ENCODE measurements around the gene PSMB3. TPM values are rescaled to one million over a fixed set of nuclear protein-coding genes. Genes with fewer than 3 reads are reported as not detected.
A peak's percentile ranks its signal among the peaks of the same experiment; 100 is the strongest.

PSMB3 gene
- total RNA-seq, 1 donor from 2014 or later, result 84.8 TPM

- ATAC-seq, result no peak
- DNase-seq (ENCODE audit: low spot score), result no peak
- intact Hi-C loops (cut with DNase I), result loop anchor here (5.0 kb wide), 1 partner anchor 54 kb away; no protein-coding TSS in a partner anchor
Observed at GRCh38 chr17:38731526-38732294, 20.8 kb upstream of the PSMB3 start.

GRCh38 chr17:38732376-38733281, 19.9 kb upstream of the PSMB3 start:
- DNase-seq (ENCODE audit: low spot score) (no peak), ATAC-seq (no peak)
- intact Hi-C loops (cut with DNase I), result loop anchor here (5.0 kb wide), 1 partner anchor 55 kb away; no protein-coding TSS in a partner anchor

GRCh38 chr17:38733282-38733981, 19.1 kb upstream of the PSMB3 start:
- ATAC-seq, result no peak
- intact Hi-C loops (cut with DNase I), result loop anchor here (5.0 kb wide), 1 partner anchor 56 kb away; no protein-coding TSS in a partner anchor
- DNase-seq (ENCODE audit: low spot score), result no peak

DNA sequence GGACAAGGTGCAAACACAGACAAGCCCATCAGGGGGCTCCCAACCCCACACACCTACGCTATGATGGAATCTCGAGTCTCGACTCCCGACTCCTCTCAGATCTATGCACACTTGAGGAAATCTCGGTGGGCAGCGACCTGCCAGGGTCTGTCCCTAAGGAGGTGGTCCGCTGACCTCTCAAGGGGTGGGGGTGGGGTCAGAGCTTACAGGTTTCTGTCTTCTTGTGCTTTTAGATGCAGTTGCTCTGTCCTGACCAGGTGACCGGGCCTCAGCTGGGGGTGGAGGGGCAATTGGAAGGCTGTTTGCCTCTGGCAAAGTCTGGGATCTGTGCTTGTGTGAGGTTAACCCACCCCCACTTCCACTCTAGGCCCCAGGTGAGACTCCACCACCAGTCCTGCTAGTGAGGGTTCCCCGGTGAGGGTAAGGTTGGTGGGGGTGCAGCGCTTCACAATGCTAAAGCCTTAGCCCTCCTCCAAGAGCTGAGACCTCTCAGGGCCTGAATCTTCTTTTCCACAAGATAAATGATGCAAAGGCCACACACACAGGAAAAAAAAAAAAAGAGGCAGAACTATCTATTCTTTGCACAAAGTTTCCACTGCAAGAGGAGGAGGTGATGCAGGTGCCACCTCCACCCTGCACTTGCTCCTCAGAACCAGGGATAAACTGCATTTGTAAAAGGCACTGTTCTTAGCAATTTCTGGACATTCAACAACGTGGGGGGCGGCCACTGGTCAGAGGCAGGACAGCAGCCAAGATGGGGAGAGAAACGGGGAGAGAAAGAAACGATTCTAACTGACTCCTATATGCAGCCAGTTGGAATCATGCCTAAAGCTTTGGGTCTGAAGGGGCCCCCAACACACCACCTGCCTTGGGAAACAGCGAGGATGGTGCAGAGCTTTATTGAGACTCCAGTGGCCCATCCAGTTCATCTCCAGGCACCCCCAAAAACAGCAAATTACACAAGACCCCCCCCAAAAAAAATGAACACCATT, 18.3 kb upstream of the PSMB3 start:
- DNase-seq (ENCODE audit: low spot score), result no peak
- intact Hi-C loops (cut with DNase I), result loop anchor here (5.0 kb wide), 1 partner anchor 57 kb away; no protein-coding TSS in a partner anchor
- no peak for ATAC-seq

DNA sequence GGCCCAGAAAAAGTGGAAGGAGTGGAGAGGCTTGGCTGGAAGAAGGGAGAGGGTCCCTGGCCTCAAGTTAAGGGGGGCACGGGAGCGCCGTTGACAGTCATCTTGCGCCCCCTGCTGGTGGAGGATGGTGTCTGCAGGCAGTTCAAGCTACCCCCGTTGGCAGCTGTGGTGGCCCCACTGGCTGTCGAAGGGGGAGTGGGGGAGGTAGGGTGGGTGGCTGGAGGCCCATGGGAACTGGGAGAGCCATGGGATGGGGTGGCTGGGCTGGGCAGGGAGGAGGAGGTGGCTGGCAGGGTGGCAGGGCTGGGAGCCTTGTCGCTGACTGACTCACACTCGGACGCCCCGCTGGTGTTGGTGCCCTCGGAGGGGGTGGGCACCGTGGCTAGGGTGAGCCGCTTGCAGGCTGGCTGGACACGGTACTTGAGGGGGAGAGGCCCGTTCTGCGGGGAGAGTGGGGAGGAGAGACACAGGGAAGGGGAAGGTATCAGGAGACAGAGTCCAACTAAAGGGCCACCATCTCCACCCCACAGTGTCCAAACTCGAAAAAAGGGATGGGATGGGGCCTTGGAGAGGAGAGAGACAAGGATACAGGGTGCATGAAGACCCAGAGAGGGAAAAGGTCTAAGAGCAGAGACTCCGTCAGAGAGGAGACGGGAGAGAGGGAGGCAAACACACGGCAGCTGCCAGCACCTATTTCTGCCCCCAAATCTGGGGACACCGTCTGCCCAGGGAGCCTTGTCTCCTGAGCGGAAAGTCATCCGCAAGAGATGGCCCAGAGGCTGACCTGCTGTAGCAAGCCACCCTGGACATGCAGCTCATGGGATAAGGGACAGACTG, 17.2 kb upstream of the PSMB3 start:
- peak; percentile 86 for DNase-seq (ENCODE audit: low spot score)
- intact Hi-C loops (cut with DNase I), result no loop called here

GRCh38 chr17:38738007-38738662, 14.4 kb upstream of the PSMB3 start:
- DNase-seq (ENCODE audit: low spot score), result no peak
- ATAC-seq, result no peak
- intact Hi-C loops (cut with DNase I), result no loop called here

More for the DNA sequence above, 17.2 kb upstream of the PSMB3 start:
- peak; percentile 26 for ATAC-seq

- ATAC-seq (no peak), DNase-seq (ENCODE audit: low spot score) (no peak)
- intact Hi-C loops (cut with DNase I), result no loop called here
Observed at GRCh38 chr17:38738686-38739085, 13.9 kb upstream of the PSMB3 start.

GRCh38 chr17:38739305-38739704, 13.2 kb upstream of the PSMB3 start:
- ATAC-seq (no peak), DNase-seq (ENCODE audit: low spot score) (no peak)
- intact Hi-C loops (cut with DNase I), result no loop called here

DNA sequence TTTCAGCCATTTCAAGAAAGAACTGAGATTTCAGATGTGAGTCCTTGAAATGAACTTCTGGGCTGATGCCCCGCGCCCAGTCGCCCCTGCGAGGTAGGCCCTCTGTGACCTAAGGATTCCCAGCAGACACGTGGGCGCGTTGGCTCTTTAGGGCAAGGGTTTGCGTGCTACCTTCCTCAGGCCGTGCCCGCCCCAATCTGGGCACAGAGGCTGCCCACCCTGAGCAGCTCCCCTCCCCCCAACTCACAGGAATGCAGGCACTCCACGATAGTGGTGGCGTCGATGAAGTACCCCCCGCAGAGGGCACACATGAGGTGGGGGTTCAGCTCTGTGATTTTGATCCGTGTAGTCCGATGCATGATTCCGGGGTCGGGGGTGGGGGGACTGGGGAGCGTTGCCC, 12.5 kb upstream of the PSMB3 start:
- DNase-seq (ENCODE audit: low spot score) (no peak), ATAC-seq (no peak)
- intact Hi-C loops (cut with DNase I), result no loop called here

GRCh38 chr17:38740806-38741205, 11.7 kb upstream of the PSMB3 start:
- ATAC-seq, result no peak
- intact Hi-C loops (cut with DNase I), result no loop called here
- DNase-seq (ENCODE audit: low spot score), result no peak

- intact Hi-C loops (cut with DNase I), result no loop called here
Observed at GRCh38 chr17:38741461-38741860, 11.1 kb upstream of the PSMB3 start.

DNA sequence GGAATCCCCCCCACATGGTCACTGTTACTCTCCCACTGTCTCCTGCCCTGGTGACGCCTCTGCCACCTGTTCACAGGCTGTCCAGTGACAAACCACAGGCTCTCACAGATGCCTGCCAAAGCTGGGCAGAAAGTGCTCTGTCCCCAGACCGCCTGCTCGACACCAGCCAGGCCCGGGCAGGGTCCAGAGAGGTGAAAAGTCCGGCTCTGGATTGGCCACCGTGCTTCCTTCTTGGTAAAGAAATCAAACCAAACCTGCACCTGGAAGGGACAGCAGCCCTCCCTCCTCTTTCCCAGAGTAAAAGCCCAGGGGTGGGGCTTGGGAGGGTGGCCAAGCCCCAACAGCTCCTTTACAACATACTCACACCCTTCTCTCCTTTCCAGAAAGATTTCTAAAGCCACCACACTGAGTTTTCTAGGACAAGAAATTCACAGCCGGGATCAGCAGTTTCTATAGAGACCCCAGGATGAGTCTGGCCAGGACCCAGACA, 10.6 kb upstream of the PSMB3 start:
- ATAC-seq (peak; percentile 66), DNase-seq (ENCODE audit: low spot score) (no peak)
- intact Hi-C loops (cut with DNase I), result no loop called here

More at GRCh38 chr17:38741461-38741860, 11.1 kb upstream of the PSMB3 start:
- no peak for ATAC-seq
- DNase-seq (ENCODE audit: low spot score), result no peak

DNA sequence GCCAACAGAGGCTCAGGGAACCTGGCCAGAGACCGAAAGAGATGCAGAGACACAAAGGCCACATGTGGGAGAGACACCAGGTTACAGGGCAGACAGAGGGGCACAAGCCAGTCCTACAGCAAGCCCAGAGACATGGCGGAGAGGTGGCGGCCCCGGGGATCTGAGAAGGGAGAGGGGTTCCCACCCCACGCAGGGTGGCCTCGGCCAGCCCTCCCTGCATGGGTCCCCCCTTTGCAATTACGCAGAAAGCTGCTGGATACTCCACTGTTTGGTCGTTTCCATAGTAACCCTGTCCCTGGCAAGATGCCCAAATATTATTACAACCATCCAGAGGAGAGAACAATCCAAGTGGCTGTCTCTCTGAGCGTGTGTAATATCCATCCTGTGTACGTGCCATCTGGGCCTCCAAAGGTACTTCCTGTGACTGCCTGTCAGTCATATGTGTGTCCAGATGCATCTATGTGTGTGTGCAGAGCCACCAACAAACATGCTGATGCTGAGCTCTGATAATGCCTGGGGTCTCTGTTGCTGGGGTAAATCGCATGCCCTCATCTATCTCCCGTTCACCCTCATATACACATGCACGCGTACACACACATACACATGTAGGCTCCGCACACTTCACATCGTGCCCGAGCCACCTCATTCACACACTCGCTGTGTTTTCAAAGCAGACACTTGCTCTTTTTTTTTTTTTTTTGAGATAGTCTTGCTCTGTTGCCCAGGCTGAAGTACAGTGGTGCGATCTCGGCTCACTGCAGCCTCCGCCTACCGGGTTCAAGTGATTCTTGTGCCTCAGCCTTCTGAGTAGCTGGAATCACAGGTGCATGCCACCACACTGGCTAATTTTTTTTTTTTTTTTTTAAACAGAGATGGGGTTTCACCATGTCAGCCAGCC, 9.9 kb upstream of the PSMB3 start:
- intact Hi-C loops (cut with DNase I), result no loop called here
- ATAC-seq (peak; percentile 84), DNase-seq (ENCODE audit: low spot score) (no peak)

DNA sequence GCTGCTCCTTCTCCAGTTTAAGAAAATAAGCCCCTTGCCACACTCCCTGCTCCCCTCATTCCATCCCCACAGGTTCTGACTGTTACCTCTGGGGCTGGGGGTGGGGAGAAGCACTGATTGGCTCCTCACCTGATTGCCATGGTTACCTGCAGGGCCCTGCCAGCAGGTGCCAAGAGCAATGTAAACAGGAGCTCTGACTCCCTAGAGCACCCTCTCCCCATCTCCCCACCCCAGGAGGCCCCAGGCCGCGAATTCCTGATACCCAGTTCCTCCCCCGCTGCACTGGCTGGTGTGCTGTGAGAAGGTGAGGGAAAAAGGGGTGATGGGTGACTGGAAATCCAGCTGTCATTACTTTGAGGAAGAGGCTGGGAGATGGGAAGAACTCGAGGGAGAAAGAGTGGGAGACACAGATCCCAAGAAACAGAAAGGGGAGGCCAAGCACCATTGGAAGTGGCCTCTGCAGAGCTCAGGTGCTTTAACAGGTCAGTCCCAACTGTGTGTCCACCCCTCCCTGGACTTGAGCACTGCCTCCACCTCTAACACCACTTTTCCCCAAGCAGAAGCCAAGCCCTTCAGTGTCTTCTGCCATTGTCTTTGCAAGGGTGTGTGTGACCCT, 8.9 kb upstream of the PSMB3 start:
- intact Hi-C loops (cut with DNase I), result no loop called here
- no peak for DNase-seq (ENCODE audit: low spot score)
- no peak for ATAC-seq

- intact Hi-C loops (cut with DNase I), result no loop called here
- no peak for ATAC-seq
Observed at GRCh38 chr17:38745545-38745944, 7.0 kb upstream of the PSMB3 start.

More at GRCh38 chr17:38745545-38745944, 7.0 kb upstream of the PSMB3 start:
- no peak for DNase-seq (ENCODE audit: low spot score)
